ENCODE measurements around the gene CD96.
A peak's percentile ranks its signal among the peaks of the same experiment; 100 is the strongest.

The CD96 gene

GRCh38 chr3:111605018-111605417 lies 63.0 kb downstream of the CD96 start:
- in situ Hi-C loops (cut with HindIII; ENCODE audit: low pct_unique_long_range_greater_than_20kb, low sequenced_read_pairs), result no loop called here
- TF ChIP-seq JUND (IDR thresholded peaks at IDR 0.05; ENCODE audit: low read depth), result no peak
- no peak for DNase-seq (ENCODE audit: low read depth in 1 of 2, low spot score in 1 of 2)

- in situ Hi-C loops (cut with HindIII; ENCODE audit: low pct_unique_long_range_greater_than_20kb, low sequenced_read_pairs), result no loop called here
- TF ChIP-seq JUND (IDR thresholded peaks at IDR 0.05; ENCODE audit: low read depth), result no peak
- DNase-seq (ENCODE audit: low read depth in 1 of 2, low spot score in 1 of 2), result no peak
Observed at GRCh38 chr3:111605493-111605892, 63.5 kb downstream of the CD96 start.

- in situ Hi-C loops (cut with HindIII; ENCODE audit: low pct_unique_long_range_greater_than_20kb, low sequenced_read_pairs), result no loop called here
- DNase-seq (ENCODE audit: low read depth in 1 of 2, low spot score in 1 of 2), result no peak
- no peak for TF ChIP-seq JUND (IDR thresholded peaks at IDR 0.05; ENCODE audit: low read depth)
Observed at GRCh38 chr3:111607240-111607920, 65.4 kb downstream of the CD96 start.

GRCh38 chr3:111608383-111608782 lies 66.4 kb downstream of the CD96 start:
- DNase-seq (ENCODE audit: low read depth in 1 of 2, low spot score in 1 of 2), result no peak
- no peak for TF ChIP-seq JUND (IDR thresholded peaks at IDR 0.05; ENCODE audit: low read depth)
- in situ Hi-C loops (cut with HindIII; ENCODE audit: low pct_unique_long_range_greater_than_20kb, low sequenced_read_pairs), result no loop called here

GRCh38 chr3:111609700-111610099 lies 67.7 kb downstream of the CD96 start:
- TF ChIP-seq JUND (IDR thresholded peaks at IDR 0.05; ENCODE audit: low read depth), result no peak
- in situ Hi-C loops (cut with HindIII; ENCODE audit: low pct_unique_long_range_greater_than_20kb, low sequenced_read_pairs), result no loop called here
- DNase-seq (ENCODE audit: low read depth in 1 of 2, low spot score in 1 of 2), result no peak

GRCh38 chr3:111610189-111610588 lies 68.2 kb downstream of the CD96 start:
- in situ Hi-C loops (cut with HindIII; ENCODE audit: low pct_unique_long_range_greater_than_20kb, low sequenced_read_pairs), result no loop called here
- DNase-seq (ENCODE audit: low read depth in 1 of 2, low spot score in 1 of 2), result no peak
- TF ChIP-seq JUND (IDR thresholded peaks at IDR 0.05; ENCODE audit: low read depth), result no peak

GRCh38 chr3:111610612-111611054 lies 68.6 kb downstream of the CD96 start:
- DNase-seq (ENCODE audit: low read depth in 1 of 2, low spot score in 1 of 2), result no peak
- TF ChIP-seq JUND (IDR thresholded peaks at IDR 0.05; ENCODE audit: low read depth), result no peak
- in situ Hi-C loops (cut with HindIII; ENCODE audit: low pct_unique_long_range_greater_than_20kb, low sequenced_read_pairs), result no loop called here

- DNase-seq (ENCODE audit: low read depth in 1 of 2, low spot score in 1 of 2), result no peak
- no peak for TF ChIP-seq JUND (IDR thresholded peaks at IDR 0.05; ENCODE audit: low read depth)
- in situ Hi-C loops (cut with HindIII; ENCODE audit: low pct_unique_long_range_greater_than_20kb, low sequenced_read_pairs), result no loop called here
Observed at GRCh38 chr3:111613294-111613693, 71.3 kb downstream of the CD96 start.

GRCh38 chr3:111615880-111616279 lies 73.9 kb downstream of the CD96 start:
- no peak for TF ChIP-seq JUND (IDR thresholded peaks at IDR 0.05; ENCODE audit: low read depth)
- in situ Hi-C loops (cut with HindIII; ENCODE audit: low pct_unique_long_range_greater_than_20kb, low sequenced_read_pairs), result no loop called here

GRCh38 chr3:111616417-111617105 lies 74.6 kb downstream of the CD96 start:
- TF ChIP-seq JUND (IDR thresholded peaks at IDR 0.05; ENCODE audit: low read depth), result no peak
- in situ Hi-C loops (cut with HindIII; ENCODE audit: low pct_unique_long_range_greater_than_20kb, low sequenced_read_pairs), result no loop called here
- DNase-seq (ENCODE audit: low read depth in 1 of 2, low spot score in 1 of 2), result peak in 1 of 2 experiments; percentile 57

More at GRCh38 chr3:111615880-111616279, 73.9 kb downstream of the CD96 start:
- no peak for DNase-seq (ENCODE audit: low read depth in 1 of 2, low spot score in 1 of 2)

GRCh38 chr3:111617406-111617805 lies 75.4 kb downstream of the CD96 start:
- DNase-seq (ENCODE audit: low read depth in 1 of 2, low spot score in 1 of 2), result no peak
- no peak for TF ChIP-seq JUND (IDR thresholded peaks at IDR 0.05; ENCODE audit: low read depth)
- in situ Hi-C loops (cut with HindIII; ENCODE audit: low pct_unique_long_range_greater_than_20kb, low sequenced_read_pairs), result no loop called here

GRCh38 chr3:111617912-111618601 lies 76.1 kb downstream of the CD96 start:
- in situ Hi-C loops (cut with HindIII; ENCODE audit: low pct_unique_long_range_greater_than_20kb, low sequenced_read_pairs), result no loop called here
- no peak for DNase-seq (ENCODE audit: low read depth in 1 of 2, low spot score in 1 of 2)
- no peak for TF ChIP-seq JUND (IDR thresholded peaks at IDR 0.05; ENCODE audit: low read depth)

- DNase-seq (ENCODE audit: low read depth in 1 of 2, low spot score in 1 of 2), result no peak
- no peak for TF ChIP-seq JUND (IDR thresholded peaks at IDR 0.05; ENCODE audit: low read depth)
- in situ Hi-C loops (cut with HindIII; ENCODE audit: low pct_unique_long_range_greater_than_20kb, low sequenced_read_pairs), result no loop called here
Observed at GRCh38 chr3:111618945-111619344, 76.9 kb downstream of the CD96 start.

Data from T47D (cell line).